CD4-positive, alpha-beta T cell treated with Interleukin-17A for 4 hours (primary cell): ENCODE data around the gene ZSCAN4.

Source experiments
- DNase-seq: peaks from one replicate; pipeline ENCODE4 v3.0.0-alpha.2; 2020; ENCODE audit warnings: mixed read lengths

The ZSCAN4 gene

DNA sequence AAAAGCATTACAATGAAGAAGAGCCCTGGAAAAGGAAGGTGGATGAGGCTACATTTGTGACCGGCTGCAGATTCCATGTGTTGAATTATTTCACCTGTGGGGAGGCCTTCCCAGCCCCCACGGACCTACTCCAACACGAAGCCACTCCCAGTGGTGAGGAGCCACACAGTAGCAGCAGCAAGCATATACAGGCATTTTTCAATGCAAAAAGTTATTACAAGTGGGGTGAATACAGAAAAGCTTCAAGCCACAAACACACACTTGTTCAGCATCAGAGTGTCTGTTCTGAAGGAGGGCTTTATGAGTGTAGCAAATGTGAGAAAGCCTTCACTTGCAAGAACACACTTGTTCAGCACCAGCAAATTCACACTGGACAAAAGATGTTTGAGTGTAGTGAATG, 18.0 kb downstream of the ZSCAN4 start:
- DNase-seq: no peak

DNA sequence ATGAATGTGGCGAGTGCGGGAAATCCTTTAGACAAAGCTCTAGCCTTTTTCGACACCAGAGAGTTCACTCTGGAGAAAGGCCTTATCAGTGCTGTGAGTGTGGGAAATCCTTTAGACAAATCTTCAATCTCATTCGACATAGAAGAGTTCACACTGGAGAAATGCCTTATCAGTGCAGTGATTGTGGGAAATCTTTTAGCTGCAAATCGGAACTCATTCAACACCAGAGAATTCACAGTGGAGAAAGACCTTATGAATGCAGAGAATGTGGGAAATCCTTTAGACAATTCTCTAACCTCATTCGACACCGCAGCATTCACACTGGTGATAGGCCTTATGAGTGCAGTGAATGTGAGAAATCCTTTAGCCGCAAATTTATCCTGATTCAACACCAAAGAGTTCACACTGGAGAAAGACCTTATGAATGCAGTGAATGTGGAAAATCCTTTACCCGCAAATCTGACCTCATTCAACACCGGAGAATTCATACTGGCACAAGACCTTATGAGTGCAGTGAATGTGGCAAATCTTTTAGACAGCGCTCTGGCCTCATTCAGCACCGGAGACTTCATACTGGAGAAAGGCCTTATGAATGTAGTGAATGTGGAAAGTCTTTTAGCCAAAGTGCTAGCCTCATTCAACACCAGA, 18.8 kb downstream of the ZSCAN4 start:
- no peak for DNase-seq

DNA sequence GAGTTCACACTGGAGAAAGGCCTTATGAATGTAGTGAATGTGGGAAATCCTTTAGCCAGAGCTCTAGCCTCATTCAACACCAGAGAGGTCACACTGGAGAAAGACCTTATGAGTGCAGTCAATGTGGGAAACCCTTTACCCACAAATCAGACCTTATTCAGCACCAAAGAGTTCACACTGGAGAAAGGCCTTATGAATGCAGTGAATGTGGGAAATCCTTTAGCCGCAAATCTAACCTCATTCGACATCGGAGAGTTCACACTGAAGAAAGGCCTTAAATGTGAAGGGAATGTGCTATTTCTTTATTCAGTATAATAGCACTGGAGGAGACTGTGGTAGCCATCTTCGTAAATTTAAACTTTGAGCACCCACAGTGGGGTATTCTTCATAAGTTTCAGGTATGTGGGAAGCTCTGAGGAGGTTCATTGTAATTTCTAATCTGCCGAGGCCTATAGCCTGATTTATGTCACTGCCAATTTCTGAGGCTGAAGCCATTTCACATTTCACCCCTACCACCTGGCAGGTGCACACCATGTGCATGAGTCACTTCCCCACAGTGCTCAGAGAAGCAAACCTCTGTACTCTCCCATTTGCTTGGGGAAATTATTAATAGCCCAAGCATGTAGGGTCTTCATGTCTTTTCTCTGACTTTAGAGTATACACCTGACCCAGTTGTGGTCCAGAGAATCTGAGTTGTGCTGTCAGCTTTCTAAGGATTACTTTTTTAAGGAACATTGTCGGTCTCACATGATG, 19.5 kb downstream of the ZSCAN4 start:
- no peak for DNase-seq

DNA sequence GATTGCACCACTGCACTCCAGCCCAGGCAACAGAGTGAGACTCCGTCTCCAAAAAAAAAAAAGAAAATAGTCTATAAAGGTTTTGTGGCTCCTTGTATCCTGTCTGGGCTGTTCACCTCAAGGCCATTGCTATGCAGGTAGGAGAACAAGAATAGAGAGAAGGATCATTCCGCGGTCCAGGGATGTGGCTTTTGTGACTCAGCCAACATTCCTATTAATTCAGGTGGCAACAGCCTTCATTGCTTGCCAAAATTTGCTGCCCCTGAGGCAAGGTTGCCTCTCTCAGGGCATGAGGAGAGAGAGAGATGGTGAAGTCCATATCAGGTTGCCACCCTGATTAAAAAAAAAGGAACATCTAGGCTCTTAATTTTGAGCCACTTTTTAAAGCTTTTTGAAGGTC, 21.0 kb downstream of the ZSCAN4 start:
- no peak for DNase-seq

DNA sequence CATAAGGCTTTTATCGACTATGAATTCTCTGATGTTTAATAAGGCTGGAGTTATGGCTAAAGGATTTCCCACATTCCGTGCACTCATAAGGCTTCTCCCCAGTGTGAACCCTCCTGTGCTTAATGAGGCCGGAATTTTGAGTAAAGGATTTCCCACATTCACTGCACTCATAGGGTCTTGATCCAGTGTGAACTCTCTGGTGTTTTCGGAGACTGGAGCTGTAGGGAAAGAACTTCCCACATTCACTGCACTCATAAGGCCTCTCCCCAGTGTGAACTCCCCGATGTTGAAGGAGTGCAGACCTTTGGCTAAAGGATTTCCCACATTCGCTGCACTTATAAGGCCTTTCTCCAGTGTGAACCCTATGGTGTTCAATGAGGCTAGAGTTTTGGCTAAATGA, 32.9 kb downstream of the ZSCAN4 start:
- no peak for DNase-seq

DNA sequence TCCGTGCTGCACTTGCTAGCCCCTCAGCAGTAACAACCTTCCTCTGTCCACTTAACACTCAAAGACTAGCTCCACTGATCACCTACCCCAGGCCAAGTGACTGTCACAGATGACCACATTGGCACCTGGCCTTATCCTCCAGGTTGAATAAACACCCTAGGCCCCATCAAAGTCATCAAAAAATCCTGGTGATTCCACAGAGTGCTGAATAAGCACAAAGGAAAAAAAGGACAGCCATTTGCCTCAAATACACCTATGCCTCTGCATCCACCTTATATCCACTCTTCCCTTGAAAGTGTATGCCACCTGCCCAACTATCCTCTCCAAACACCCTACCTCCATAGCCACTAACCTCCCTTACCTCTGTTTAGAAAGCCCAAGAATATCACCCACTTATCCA, 37.6 kb downstream of the ZSCAN4 start:
- no peak for DNase-seq

DNA sequence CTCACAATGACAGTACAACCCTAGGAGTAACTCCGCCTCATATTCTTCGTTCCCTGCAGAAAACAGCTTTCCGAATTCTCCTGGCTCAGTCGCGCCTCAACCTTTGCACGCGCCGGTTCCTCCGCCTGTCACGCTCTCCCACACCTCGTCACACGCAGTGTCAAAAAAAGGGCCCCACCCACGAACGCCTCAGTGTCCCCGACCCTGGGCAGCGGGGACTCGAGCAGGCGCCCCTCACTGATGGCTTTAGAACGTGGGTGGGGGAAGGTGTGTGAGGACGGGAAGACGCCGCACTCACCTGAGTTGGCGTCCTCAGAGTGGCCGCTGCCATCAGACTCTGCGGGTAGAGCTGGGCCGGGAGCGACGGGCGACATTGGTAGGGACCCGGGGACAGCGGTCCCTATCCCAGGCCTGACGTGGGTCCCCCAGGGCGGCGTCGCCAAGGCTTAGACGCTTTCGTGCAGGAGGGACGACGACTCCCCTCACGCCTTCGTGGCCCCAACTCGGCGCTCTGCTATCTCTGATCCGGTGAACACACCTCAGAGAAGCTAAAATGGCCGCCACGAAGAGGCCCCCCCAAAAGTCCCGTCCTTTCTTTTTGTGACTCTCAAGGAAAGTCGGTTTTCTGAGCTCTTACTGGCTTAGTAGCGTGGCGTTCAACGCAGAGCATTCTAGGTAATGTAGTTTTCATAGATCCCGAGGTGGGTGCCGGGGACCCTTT, 40.1 kb downstream of the ZSCAN4 start, which contains the start of gene ZNF154:
TSS of gene ZNF154 (minus strand) at position 564 of the 721 bp plus-strand sequence. CDS start at position 331, 233 bp downstream.
- peak; percentile 49 for DNase-seq

DNA sequence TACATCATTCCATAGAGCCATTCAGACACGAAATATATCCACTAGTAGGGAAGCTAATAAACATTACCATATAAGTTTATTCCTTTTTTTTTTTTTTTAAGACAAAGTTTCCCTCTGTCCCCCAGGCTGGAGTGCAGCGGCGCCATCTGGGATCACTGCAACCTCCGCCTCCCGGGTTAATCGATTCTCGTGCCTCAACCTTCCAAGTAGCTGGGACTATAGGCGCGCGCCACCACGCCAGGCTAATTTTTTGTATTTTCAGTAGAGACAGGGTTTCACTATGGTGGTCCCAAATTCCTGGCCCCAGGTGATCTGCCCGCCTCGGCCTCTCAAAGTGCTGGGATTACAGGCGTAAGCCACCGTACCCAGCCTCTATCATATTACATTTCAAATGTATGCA, 40.9 kb downstream of the ZSCAN4 start:
- no peak for DNase-seq

DNA sequence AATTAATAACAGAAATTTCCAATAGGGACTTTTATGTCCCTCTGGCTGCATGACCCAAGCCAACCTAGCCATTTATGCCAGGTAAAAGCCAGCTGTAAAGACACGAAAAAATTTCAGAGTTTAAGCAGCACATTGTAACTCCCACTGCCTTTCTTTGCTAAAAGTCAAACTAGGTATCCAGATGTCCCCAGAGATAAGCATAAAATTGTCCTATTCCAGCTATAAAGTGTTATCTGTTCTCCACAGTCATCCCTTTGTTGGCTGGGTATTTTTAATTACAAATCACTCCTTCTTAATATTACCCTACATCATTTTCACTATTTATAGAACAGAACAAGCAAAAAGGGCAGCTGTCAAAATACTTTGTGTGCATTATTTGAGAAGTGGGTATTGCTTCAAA, 43.5 kb downstream of the ZSCAN4 start:
- no peak for DNase-seq

DNA sequence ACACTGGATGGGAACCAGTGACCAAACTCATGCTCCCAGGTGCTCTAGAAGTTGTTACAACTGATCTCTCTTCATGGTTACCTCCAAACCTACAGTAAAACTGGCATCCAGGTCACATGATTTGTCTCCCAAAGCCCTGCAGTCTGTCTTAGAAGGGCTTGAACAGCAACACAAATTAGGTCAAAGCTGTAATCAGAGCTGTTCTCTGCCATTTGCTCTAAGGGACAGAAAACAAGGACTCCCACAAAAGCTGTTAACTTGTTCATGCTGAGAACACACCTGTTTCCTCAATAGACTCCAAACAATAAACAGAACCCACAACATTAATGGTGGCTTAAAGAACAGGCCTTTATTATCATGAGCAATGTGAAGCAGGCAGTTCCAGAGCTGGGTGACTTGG, 50.7 kb downstream of the ZSCAN4 start:
- no peak for DNase-seq

DNA sequence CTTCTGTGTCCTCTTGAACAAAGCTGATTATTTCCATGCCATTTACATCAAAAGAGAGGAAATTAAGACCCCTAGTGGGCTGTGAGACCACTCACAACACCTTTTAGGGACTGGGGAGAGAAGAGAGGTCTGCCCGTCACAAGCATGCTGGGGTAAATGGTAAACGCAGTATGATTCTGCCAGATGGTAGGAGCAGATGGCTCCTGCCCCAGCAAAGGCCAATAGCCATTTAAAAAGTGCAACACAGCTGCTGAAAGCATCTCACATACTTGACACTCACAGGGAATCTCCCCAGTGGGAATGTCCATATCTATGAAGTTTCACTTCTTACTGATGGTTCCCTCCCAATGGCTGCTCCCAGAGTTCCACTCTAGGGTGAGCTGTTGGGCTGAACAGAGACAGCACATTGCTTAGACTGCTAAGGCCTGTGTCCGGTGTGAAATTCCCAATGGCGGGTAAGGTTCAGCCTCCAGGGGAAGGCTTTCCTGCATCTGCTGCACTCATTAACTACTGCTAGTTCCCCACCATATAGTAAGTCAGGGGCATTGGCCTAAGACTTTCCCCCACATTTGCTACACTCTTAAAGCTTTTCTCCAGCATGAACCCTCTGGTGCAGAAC, 51.3 kb downstream of the ZSCAN4 start:
- no peak for DNase-seq

DNA sequence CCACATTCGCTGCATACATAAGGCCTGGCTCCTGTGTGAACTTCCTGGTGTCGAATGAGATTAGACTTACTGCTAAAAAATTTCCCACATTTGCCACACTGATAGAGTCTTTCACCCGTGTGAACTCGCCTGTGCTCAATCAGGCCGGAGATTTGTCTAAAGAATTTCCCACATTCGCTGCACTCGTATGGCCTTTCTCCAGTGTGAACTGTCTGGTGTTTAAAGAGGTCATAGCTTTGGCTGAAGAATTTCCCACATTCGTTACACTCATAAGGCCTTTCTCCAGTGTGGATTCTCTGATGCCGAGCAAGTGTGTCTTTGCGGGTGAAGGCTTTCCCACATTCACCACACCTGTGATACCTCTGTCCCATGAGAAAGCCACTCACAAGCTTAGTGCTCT, 52.1 kb downstream of the ZSCAN4 start:
- no peak for DNase-seq
